GM19468 (cell line): Measurements from ENCODE around the gene LRRC1.

Experiments used
- ATAC-seq: cut with Tn5 transposase; IDR thresholded peaks from one replicate; pipeline ENCODE4 v1.9.1; 2021; ENCODE audit warnings: mild to moderate bottlenecking, moderate library complexity, moderate number of reproducible peaks; ENCODE audit not compliant: unreplicated experiment; ENCODE audit errors: extremely low read depth

The LRRC1 gene

GRCh38 chr6:53869964-53870363 is 75.2 kb downstream of the LRRC1 start:
- no peak for ATAC-seq

- ATAC-seq = no peak
These were observed 79.1 kb downstream of the LRRC1 start for GRCh38 chr6:53873922-53874321.

- no peak for ATAC-seq
These were observed 80.2 kb downstream of the LRRC1 start for GRCh38 chr6:53874964-53875363.

GRCh38 chr6:53877151-53877550 is 82.3 kb downstream of the LRRC1 start:
- no peak for ATAC-seq

GRCh38 chr6:53878808-53879207 is 84.0 kb downstream of the LRRC1 start:
- ATAC-seq = no peak

- ATAC-seq = no peak
These were observed 84.8 kb downstream of the LRRC1 start for GRCh38 chr6:53879608-53880007.

- no peak for ATAC-seq
These were observed 92.5 kb downstream of the LRRC1 start for GRCh38 chr6:53887316-53887715.

GRCh38 chr6:53888931-53889330 is 94.1 kb downstream of the LRRC1 start:
- no peak for ATAC-seq

- no peak for ATAC-seq
These were observed 94.6 kb downstream of the LRRC1 start for GRCh38 chr6:53889365-53889764.

GRCh38 chr6:53892707-53893106 is 97.9 kb downstream of the LRRC1 start:
- no peak for ATAC-seq

GRCh38 chr6:53894091-53894490 is 99.3 kb downstream of the LRRC1 start:
- peak; percentile 65 for ATAC-seq

- no peak for ATAC-seq
These were observed 101.4 kb downstream of the LRRC1 start for GRCh38 chr6:53896196-53896595.

GRCh38 chr6:53898026-53898795 is 103.4 kb downstream of the LRRC1 start:
- no peak for ATAC-seq

- no peak for ATAC-seq
These were observed 104.7 kb downstream of the LRRC1 start for GRCh38 chr6:53899512-53899911.

GRCh38 chr6:53903357-53903756 is 108.6 kb downstream of the LRRC1 start:
- ATAC-seq = no peak

GRCh38 chr6:53906103-53906502 is 111.3 kb downstream of the LRRC1 start:
- ATAC-seq = no peak

- no peak for ATAC-seq
These were observed 112.0 kb downstream of the LRRC1 start for GRCh38 chr6:53906842-53907241.

GRCh38 chr6:53910834-53911233 is 116.0 kb downstream of the LRRC1 start:
- ATAC-seq = no peak

- no peak for ATAC-seq
These were observed 117.9 kb downstream of the LRRC1 start for GRCh38 chr6:53912661-53913060.

- no peak for ATAC-seq
These were observed 118.5 kb downstream of the LRRC1 start for GRCh38 chr6:53913286-53913685.

- no peak for ATAC-seq
These were observed 120.4 kb downstream of the LRRC1 start for GRCh38 chr6:53915026-53915691.
